Measurements from ENCODE around the gene NPC2.

- no peak for TF ChIP-seq FOS (IDR thresholded peaks at IDR 0.05; ENCODE audit: borderline replicate concordance, insufficient read depth, low read length)
- TF ChIP-seq CTCF (IDR thresholded peaks at IDR 0.05; ENCODE audit: extremely low read depth in 1 of 2, insufficient read depth in 1 of 2, low read depth in 1 of 2, low read length in 2 of 2): no peak
- peak; percentile 8 for TF ChIP-seq POLR2A (IDR thresholded peaks at IDR 0.05; ENCODE audit: low read depth, low read length)
Measured at GRCh38 chr14:74516451-74517160, 23.5 kb upstream of the NPC2 start.
